ENCODE data around the gene DYNLT1. TPM values are rescaled to one million over a fixed set of nuclear protein-coding genes. Genes with fewer than 3 reads are reported as not detected.
"Not testable (repeated sequence)": the region's sequence is repeated elsewhere in the genome, so short reads cannot be mapped to it uniquely, and the experiment has no call there.

Gene DYNLT1
- polyA plus RNA-seq, 2 of the 4 experiments (the other 2 are of a cell fraction): 130 to 174 TPM

DNA sequence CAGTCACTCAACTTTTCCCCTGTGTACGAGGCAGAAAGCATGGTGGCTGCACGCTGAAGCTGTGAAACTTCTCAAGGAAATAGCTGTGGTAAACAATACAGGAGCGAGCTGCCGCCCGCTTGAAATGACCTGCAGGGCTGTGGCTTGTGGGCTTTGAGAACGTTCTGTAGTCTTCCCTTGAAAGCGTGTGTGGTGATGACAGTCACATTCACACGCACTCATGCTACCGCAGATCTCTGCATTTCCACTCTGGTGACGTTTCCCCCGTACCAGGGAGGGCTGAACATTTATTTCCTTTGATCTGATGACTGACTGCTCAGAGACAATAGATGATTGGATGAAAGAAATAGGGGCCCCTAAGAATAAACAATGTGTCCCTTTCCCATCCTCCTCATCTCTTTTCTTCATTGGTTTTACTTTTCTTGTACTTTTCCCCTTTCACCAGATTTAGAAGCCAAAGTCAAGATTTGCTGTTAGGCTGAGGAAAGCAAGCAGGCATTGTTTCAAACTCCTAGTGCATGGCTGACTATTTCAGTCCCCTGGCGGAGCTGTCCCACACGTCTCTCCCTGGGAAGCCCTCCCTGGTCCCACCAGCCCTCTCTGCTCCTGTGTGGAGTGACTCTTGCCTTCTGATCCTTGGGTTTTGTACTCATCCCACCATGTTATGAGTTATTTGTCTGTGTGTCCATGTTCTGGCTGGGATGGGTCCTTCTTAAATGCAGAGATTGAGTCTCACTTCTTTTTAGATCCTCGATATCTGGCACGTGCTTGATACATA, 9.2 kb upstream of the DYNLT1 start:
- 91% methylated on average over 15 of the region's 15 CpGs for WGBS (ENCODE audit: missing lambda C conversion rate)
- Histone ChIP-seq H3K27ac (no peak overlapping the region), H3K4me2 (no peak overlapping the region)

DNA sequence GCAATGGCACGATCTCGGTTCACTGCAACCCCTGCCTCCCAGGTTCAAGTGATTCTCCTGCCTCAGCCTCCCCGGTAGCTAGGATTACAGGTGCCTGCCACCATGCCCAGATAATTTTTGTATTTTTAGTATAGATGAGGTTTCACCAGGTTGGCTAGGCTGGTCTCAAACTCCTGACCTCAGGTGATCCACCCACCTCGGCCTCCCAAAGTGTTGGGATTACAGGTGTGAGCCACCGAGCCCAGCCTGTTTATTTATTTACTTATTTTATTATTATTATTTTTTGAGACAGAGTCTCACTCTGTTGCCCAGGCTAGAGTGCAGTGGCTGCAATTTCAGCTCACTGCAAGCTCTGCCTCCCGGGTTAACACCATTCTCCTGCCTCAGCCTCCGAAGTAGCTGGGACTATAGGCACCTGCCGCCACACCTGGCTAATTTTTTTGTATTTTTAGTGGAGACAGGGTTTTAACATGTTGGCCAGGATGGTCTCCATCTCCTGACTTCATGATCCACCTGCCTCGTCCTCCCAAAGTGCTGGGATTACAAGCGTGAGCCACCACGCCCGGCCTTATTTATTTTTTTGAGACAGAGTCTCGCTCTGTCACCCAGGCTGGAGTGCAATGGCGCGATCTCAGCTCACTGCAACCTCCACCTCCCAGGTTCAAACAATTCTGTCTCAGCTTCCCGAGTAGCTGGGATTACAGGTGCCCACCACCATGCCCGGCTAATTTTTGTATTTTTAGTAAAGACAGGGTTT, 7.6 kb upstream of the DYNLT1 start:
- H3K4me1 ChIP-seq: peaks cover 21% of the 10 kb centered on the region
- CTCF ChIA-PET: interaction anchor here (1.7 to 2.4 kb wide), 2 partner anchors 7 to 39 kb away, joined by 3 to 10 read pairs; no protein-coding TSS in a partner anchor
- FAIRE-seq; H3K27ac ChIP-seq; H3K4me3 ChIP-seq; DNase-seq (ENCODE audit: low read depth in 1 of 2, low spot score in 1 of 2); H3K4me2 ChIP-seq; ATAC-seq; POLR2A ChIA-PET; H3K9me3 ChIP-seq: not testable (repeated sequence)
- WGBS (ENCODE audit: missing lambda C conversion rate): 85% methylated on average over 17 of the region's 17 CpGs

More for the DNA sequence above, 9.2 kb upstream of the DYNLT1 start:
- ChIA-PET CTCF (no interaction called here), POLR2A (no interaction called here)
- Histone ChIP-seq H3K4me3 (no peak overlapping the region), H3K4me1 (peaks cover 26% of the 10 kb centered on the region), H3K9me3 (no peaks in the 10 kb centered on the region)
- ATAC-seq (no peak), FAIRE-seq (no peak), DNase-seq (ENCODE audit: low read depth in 1 of 2, low spot score in 1 of 2) (no peak)
- TF ChIP-seq, protein P1, sequence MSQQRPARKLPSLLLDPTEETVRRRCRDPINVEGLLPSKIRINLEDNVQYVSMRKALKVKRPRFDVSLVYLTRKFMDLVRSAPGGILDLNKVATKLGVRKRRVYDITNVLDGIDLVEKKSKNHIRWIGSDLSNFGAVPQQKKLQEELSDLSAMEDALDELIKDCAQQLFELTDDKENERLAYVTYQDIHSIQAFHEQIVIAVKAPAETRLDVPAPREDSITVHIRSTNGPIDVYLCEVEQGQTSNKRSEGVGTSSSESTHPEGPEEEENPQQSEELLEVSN (IDR thresholded peaks at IDR 0.05; ENCODE audit: borderline replicate concordance, low read depth): no peak
- TF ChIP-seq KDM5A (IDR thresholded peaks at IDR 0.05): no peak
- TF ChIP-seq, protein P2, sequence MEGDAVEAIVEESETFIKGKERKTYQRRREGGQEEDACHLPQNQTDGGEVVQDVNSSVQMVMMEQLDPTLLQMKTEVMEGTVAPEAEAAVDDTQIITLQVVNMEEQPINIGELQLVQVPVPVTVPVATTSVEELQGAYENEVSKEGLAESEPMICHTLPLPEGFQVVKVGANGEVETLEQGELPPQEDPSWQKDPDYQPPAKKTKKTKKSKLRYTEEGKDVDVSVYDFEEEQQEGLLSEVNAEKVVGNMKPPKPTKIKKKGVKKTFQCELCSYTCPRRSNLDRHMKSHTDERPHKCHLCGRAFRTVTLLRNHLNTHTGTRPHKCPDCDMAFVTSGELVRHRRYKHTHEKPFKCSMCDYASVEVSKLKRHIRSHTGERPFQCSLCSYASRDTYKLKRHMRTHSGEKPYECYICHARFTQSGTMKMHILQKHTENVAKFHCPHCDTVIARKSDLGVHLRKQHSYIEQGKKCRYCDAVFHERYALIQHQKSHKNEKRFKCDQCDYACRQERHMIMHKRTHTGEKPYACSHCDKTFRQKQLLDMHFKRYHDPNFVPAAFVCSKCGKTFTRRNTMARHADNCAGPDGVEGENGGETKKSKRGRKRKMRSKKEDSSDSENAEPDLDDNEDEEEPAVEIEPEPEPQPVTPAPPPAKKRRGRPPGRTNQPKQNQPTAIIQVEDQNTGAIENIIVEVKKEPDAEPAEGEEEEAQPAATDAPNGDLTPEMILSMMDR (IDR thresholded peaks at IDR 0.05): no peak
- TF ChIP-seq FOXS1 (CRISPR knock-in tag; IDR thresholded peaks at IDR 0.05): no peak
- TF ChIP-seq MAZ (IDR thresholded peaks at IDR 0.05; ENCODE audit: borderline replicate concordance, low read depth, low read length): no peak
- no peak for TF ChIP-seq PHF8 (IDR thresholded peaks at IDR 0.05; ENCODE audit: borderline replicate concordance, low read depth)
- no peak for TF ChIP-seq EHMT2 (IDR thresholded peaks at IDR 0.05; ENCODE audit: low read depth)
- TF ChIP-seq SMC3 (IDR thresholded peaks at IDR 0.05): no peak
- TF ChIP-seq POLR2A (IDR thresholded peaks at IDR 0.05; ENCODE audit: low read length): no peak
- TF ChIP-seq, protein P3, sequence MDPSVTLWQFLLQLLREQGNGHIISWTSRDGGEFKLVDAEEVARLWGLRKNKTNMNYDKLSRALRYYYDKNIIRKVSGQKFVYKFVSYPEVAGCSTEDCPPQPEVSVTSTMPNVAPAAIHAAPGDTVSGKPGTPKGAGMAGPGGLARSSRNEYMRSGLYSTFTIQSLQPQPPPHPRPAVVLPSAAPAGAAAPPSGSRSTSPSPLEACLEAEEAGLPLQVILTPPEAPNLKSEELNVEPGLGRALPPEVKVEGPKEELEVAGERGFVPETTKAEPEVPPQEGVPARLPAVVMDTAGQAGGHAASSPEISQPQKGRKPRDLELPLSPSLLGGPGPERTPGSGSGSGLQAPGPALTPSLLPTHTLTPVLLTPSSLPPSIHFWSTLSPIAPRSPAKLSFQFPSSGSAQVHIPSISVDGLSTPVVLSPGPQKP (IDR thresholded peaks at IDR 0.05; ENCODE audit: low read depth, low read length): no peak
- TF ChIP-seq, protein P4, sequence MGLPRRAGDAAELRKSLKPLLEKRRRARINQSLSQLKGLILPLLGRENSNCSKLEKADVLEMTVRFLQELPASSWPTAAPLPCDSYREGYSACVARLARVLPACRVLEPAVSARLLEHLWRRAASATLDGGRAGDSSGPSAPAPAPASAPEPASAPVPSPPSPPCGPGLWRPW (IDR thresholded peaks at IDR 0.05): no peak
- TF ChIP-seq RAD21 (conservative IDR thresholded peaks at IDR 0.05 in 1 of 2, IDR thresholded peaks at IDR 0.05 in 1 of 2): no peak
- no peak for TF ChIP-seq ZNF302 (CRISPR knock-in tag; IDR thresholded peaks at IDR 0.05)
- TF ChIP-seq, protein P5, sequence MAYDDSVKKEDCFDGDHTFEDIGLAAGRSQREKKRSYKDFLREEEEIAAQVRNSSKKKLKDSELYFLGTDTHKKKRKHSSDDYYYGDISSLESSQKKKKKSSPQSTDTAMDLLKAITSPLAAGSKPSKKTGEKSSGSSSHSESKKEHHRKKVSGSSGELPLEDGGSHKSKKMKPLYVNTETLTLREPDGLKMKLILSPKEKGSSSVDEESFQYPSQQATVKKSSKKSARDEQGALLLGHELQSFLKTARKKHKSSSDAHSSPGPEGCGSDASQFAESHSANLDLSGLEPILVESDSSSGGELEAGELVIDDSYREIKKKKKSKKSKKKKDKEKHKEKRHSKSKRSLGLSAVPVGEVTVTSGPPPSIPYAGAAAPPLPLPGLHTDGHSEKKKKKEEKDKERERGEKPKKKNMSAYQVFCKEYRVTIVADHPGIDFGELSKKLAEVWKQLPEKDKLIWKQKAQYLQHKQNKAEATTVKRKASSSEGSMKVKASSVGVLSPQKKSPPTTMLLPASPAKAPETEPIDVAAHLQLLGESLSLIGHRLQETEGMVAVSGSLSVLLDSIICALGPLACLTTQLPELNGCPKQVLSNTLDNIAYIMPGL (CRISPR knock-in tag; IDR thresholded peaks at IDR 0.05; ENCODE audit: borderline replicate concordance): no peak
- no peak for TF ChIP-seq ZSCAN20 (CRISPR knock-in tag; IDR thresholded peaks at IDR 0.05)

All from A549 (cell line).